Esophagus (tissue), 2 donors: ENCODE measurements around the gene BRCC3. TPM values are rescaled to one million over a fixed set of nuclear protein-coding genes. Genes with fewer than 3 reads are reported as not detected.
"Not testable (repeated sequence)": the region's sequence is repeated elsewhere in the genome, so short reads cannot be mapped to it uniquely, and the experiment has no call there.

Experiments used
- H3K27ac ChIP-seq, 2 donors: one replicate each; pipeline ENCODE4 v1.5.1; 2013; ENCODE audit warnings: low read depth in 2 of 2, mild to moderate bottlenecking in 2 of 2, inconsistent platforms in 1 of 2, low read length in 1 of 2, moderate library complexity in 1 of 2
- H3K27me3 ChIP-seq, 2 donors: one replicate each; pipeline ENCODE4 v1.6.1; 2013; ENCODE audit warnings: low read length in 2 of 2, control low read depth in 1 of 2, mild to moderate bottlenecking in 1 of 2; ENCODE audit not compliant: insufficient read depth in 2 of 2, control insufficient read depth in 1 of 2
- H3K36me3 ChIP-seq, 2 donors: one replicate each; pipeline ENCODE4 v1.6.1; 2013; ENCODE audit warnings: low read length in 1 of 2; ENCODE audit not compliant: control insufficient read depth in 2 of 2, insufficient read depth in 2 of 2
- H3K4me1 ChIP-seq, 2 donors: one replicate each; pipeline ENCODE4 v1.6.1; 2013; ENCODE audit warnings: low read length in 1 of 2; ENCODE audit not compliant: control insufficient read depth in 2 of 2, insufficient read depth in 2 of 2
- H3K4me3 ChIP-seq, 2 donors: one replicate each; pipeline ENCODE4 v1.5.1; 2013; ENCODE audit warnings: low read length in 2 of 2, mild to moderate bottlenecking in 2 of 2, low read depth in 1 of 2, moderate library complexity in 1 of 2
- H3K9me3 ChIP-seq, 2 donors: one replicate each; pipeline ENCODE4 v1.6.1; 2013; ENCODE audit warnings: mild to moderate bottlenecking in 2 of 2, low read depth in 1 of 2, low read length in 1 of 2, moderate library complexity in 1 of 2; ENCODE audit not compliant: control insufficient read depth in 2 of 2, insufficient read depth in 1 of 2
- WGBS, 2 donors: extraction: QIAGEN DNeasy Blood & Tissue Kit; methylation state at CpG; one replicate each; pipeline ENCODE4 v1.1.7; 2013; 5-methylcytosine and 5-hydroxymethylcytosine counted together
- polyA plus RNA-seq, 2 donors: library from polyadenylated mRNA; stranded (reverse); fragments of 200-250 nt; gene quantifications; one replicate each; pipeline ENCODE4 v1.2.3, GENCODE V29; 2013
- donor health status: healthy with polysubstance abuse.
- donor health status: Bipolar disorder and iron deficiency.

The BRCC3 gene
- polyA plus RNA-seq, 2 donors: 9.8 to 17.6 TPM

DNA sequence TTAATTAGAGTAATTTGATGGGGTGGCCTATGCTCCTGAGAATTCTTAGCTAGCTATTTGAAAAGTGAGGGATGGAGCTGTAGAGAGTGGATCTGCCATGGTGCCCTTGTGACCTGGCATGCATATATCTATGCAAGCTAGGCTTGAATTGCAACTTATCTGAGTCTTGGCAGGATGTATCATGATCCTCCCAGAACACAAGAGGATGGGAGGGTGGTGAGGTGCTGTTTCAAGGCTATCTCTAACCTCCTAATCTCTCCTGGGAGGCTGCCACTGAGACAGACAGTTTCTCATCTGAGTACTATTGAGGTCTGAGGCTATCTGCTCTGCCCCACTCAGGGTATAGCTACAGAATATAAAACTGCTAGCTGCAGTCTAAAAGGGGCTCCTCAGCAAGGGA is 56.6 kb downstream of the BRCC3 start:
- Histone ChIP-seq H3K36me3 (no peaks in the 10 kb centered on the region), H3K27ac (no peak overlapping the region), H3K27me3 (no peaks in the 10 kb centered on the region), H3K4me3 (no peak overlapping the region), H3K4me1 (no peaks in the 10 kb centered on the region), H3K9me3 (peaks cover 0 to 3% of the 10 kb centered on the region in 2 donors)

DNA sequence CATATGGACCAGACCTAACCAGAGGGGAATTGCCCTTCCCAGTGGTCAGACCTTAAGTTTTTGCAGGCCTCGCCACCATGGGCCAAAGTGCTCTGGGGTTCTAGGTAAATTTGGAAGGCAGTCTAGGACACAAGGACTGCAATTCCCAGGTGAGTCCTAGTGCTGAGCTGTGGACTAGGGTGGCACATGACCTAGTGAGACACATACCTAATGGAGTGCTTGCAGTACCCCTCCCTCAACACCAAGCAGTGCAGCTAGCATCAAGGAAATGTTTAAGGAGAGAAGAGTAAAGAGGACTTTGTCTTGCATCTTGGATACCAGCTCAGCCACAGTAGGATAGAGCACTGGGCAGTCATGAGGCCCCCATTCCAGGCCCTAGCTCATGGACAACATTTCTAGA is 60.8 kb downstream of the BRCC3 start:
- WGBS, 2 donors: 91 to 97% methylated on average over 1 of the region's 1 CpG
- Histone ChIP-seq H3K4me1 (peaks cover 0 to 2% of the 10 kb centered on the region in 2 donors), H3K9me3 (peaks cover 0 to 7% of the 10 kb centered on the region in 2 donors), H3K27ac (no peak overlapping the region), H3K36me3 (no peaks in the 10 kb centered on the region), H3K27me3 (no peaks in the 10 kb centered on the region), H3K4me3 (no peak overlapping the region)

GRCh38 chrX:155134255-155134654 is 62.9 kb downstream of the BRCC3 start:
- no peak overlapping the region for H3K4me3 ChIP-seq
- peaks cover 0 to 2% of the 10 kb centered on the region in 2 donors for H3K4me1 ChIP-seq
- H3K36me3 ChIP-seq: no peaks in the 10 kb centered on the region
- H3K27me3 ChIP-seq: no peaks in the 10 kb centered on the region
- no peak overlapping the region for H3K27ac ChIP-seq
- H3K9me3 ChIP-seq: peaks cover 0 to 4% of the 10 kb centered on the region in 2 donors
- WGBS, 2 donors: 74% methylated on average over 4 of the region's 4 CpGs

GRCh38 chrX:155143959-155144548 is 72.7 kb downstream of the BRCC3 start:
- H3K27me3 ChIP-seq: no peaks in the 10 kb centered on the region
- 63 to 82% methylated on average over 6 of the region's 6 CpGs for WGBS, 2 donors
- H3K27ac ChIP-seq: no peak overlapping the region
- H3K4me3 ChIP-seq: no peak overlapping the region
- H3K4me1 ChIP-seq: no peaks in the 10 kb centered on the region
- no peaks in the 10 kb centered on the region for H3K9me3 ChIP-seq
- no peaks in the 10 kb centered on the region for H3K36me3 ChIP-seq

DNA sequence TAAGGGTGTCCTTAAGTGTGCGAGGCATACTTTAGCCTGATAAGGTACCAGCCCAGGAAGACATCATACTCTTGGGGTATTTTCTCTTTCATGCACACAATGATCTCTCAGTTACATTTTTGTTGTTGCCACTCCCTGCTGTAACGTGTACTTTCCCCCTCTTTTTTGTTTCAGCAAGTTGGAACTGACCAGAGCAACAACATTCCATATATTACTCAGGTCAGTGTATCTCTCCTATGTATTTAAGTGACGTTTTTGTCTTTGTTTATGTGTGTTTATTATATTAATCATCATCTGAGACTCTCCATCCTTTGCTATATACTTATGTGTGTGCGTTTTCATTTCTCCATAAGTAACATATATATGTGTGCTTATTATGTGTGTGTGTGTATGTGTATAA is 73.6 kb downstream of the BRCC3 start:
- Histone ChIP-seq H3K9me3 (no peaks in the 10 kb centered on the region), H3K4me1 (no peaks in the 10 kb centered on the region), H3K27ac (no peak overlapping the region), H3K4me3 (no peak overlapping the region), H3K36me3 (no peaks in the 10 kb centered on the region), H3K27me3 (no peaks in the 10 kb centered on the region)
- 45 to 65% methylated on average over 4 of the region's 4 CpGs for WGBS, 2 donors

GRCh38 chrX:155147612-155148011 is 76.3 kb downstream of the BRCC3 start:
- not testable (repeated sequence) for H3K9me3 ChIP-seq, H3K27ac ChIP-seq, H3K27me3 ChIP-seq, H3K36me3 ChIP-seq, H3K4me3 ChIP-seq, H3K4me1 ChIP-seq
- WGBS, 2 donors: 0 to 17% methylated on average over 1 of the region's 6 CpGs

- not testable (repeated sequence) for H3K4me1 ChIP-seq, H3K4me3 ChIP-seq, H3K27me3 ChIP-seq, H3K27ac ChIP-seq, H3K9me3 ChIP-seq, H3K36me3 ChIP-seq
- WGBS, 2 donors: no CpG with 5 or more reads among the region's 11 CpGs
These were observed 76.9 kb downstream of the BRCC3 start for GRCh38 chrX:155148166-155148565.

GRCh38 chrX:155148724-155149537 is 77.6 kb downstream of the BRCC3 start:
- Histone ChIP-seq H3K27ac (no peak overlapping the region), H3K4me1 (no peaks in the 10 kb centered on the region), H3K27me3 (no peaks in the 10 kb centered on the region), H3K4me3 (no peak overlapping the region), H3K36me3 (no peaks in the 10 kb centered on the region), H3K9me3 (no peaks in the 10 kb centered on the region)
- 63 to 68% methylated on average over 7 of the region's 7 CpGs for WGBS, 2 donors

DNA sequence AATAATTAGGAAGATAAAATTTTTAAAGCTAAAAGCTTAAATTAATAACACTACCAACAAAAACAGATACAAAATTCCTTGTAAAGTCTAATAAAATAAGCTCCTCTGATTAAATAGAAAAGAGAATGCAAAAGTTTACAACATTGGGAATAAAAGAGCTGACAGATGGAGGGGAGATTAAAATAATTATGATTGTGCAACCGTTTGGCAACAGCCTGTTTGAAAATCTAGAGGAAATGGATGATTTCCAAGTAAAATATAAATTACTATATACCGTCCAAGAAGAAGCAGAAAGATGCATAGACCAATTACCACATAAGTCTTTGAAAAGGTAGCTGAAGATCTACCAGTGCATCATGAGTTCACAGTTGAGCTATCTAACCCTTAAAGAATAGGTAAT is 98.6 kb downstream of the BRCC3 start:
- Histone ChIP-seq H3K9me3 (no peaks in the 10 kb centered on the region), H3K4me3 (no peak overlapping the region), H3K4me1 (no peaks in the 10 kb centered on the region), H3K27ac (no peak overlapping the region), H3K36me3 (no peaks in the 10 kb centered on the region), H3K27me3 (no peaks in the 10 kb centered on the region)
- 18 to 22% methylated on average over 2 of the region's 2 CpGs for WGBS, 2 donors
